ENCODE results near the gene PLEKHG4B. TPM values are rescaled to one million over a fixed set of nuclear protein-coding genes. Genes with fewer than 3 reads are reported as not detected.

The PLEKHG4B gene
- total RNA-seq, 2 donors from 2014 or later: 0.05 to 0.17 TPM

DNA sequence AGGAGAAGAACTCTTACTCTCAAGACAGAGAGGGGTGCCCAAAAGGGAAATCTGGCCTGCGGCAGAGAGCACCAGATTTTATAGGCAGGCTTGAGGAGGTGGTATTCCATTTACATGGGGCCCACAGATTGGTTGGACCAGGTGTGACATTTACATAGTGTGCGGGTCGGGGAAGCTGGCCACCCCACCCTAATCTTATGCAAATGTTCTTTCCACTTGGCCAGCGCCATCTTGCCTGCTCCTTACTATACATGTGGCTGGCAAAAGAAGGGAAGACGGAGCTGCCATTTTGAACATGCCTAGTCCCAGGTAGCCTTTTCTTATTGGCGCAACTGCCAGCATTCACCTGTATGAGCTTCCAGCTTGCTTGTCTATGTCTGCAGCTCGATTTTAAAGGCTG is 34.8 kb downstream of the PLEKHG4B start:
- Histone ChIP-seq H3K9me3 (no peaks in the 10 kb centered on the region), H3K4me3 (no peak overlapping the region), H3K27ac (no peak overlapping the region), H3K36me3 (no peaks in the 10 kb centered on the region), H3K4me1 (no peaks in the 10 kb centered on the region), H3K9ac (ENCODE audit: low read depth in 2 of 2, low read length in 2 of 2) (no peak overlapping the region), H3K27me3 (no peaks in the 10 kb centered on the region)
- no peak for DNase-seq
- intact Hi-C loops (cut with DNase I): no loop called here
- TF ChIP-seq, protein P1, sequence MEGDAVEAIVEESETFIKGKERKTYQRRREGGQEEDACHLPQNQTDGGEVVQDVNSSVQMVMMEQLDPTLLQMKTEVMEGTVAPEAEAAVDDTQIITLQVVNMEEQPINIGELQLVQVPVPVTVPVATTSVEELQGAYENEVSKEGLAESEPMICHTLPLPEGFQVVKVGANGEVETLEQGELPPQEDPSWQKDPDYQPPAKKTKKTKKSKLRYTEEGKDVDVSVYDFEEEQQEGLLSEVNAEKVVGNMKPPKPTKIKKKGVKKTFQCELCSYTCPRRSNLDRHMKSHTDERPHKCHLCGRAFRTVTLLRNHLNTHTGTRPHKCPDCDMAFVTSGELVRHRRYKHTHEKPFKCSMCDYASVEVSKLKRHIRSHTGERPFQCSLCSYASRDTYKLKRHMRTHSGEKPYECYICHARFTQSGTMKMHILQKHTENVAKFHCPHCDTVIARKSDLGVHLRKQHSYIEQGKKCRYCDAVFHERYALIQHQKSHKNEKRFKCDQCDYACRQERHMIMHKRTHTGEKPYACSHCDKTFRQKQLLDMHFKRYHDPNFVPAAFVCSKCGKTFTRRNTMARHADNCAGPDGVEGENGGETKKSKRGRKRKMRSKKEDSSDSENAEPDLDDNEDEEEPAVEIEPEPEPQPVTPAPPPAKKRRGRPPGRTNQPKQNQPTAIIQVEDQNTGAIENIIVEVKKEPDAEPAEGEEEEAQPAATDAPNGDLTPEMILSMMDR (IDR thresholded peaks at IDR 0.05): no peak

DNA sequence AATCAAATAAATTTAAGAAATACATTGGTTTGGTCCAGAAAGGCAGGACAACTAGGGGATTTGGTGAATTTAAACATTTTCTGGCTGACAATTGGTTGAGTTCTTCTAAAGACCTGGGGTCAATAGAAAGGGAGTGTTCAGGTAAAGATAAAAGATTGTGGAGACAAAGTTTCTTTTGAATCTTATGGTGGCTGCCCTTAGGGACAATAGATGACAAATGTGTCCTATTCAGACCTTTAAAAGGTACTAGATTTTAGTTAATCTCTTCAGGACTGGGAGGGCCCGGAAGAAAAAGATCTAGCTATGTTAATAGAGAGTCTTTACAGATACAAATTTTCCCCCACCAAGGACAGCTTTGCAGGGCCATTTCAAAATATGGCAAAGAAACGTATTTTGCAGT is 35.9 kb downstream of the PLEKHG4B start:
- Histone ChIP-seq H3K9ac (ENCODE audit: low read depth in 2 of 2, low read length in 2 of 2) (no peak overlapping the region), H3K36me3 (no peaks in the 10 kb centered on the region), H3K27me3 (no peaks in the 10 kb centered on the region), H3K27ac (no peak overlapping the region), H3K4me1 (no peaks in the 10 kb centered on the region), H3K9me3 (no peaks in the 10 kb centered on the region), H3K4me3 (no peak overlapping the region)
- intact Hi-C loops (cut with DNase I): no loop called here
- no peak for DNase-seq
- TF ChIP-seq, protein P1 (IDR thresholded peaks at IDR 0.05): no peak

DNA sequence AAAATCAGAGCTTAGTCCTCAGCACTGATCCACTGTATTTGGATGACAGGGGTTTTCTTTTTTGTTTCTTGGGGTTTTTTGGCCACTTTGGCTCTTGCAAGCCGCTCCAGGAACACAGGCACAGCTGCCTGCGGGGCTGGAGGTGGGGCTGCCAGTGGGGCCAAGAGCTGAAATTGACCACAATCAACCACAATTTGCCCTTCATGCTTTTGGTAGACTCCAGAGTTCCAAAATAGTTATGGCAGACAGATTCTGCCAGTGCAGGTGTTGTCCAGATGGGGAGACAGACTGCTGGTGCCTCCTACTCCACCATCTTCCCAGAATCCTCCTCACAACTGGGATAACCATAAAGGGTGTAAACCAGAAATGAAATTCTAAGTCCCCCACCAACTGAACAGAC is 36.5 kb downstream of the PLEKHG4B start:
- TF ChIP-seq, protein P1 (IDR thresholded peaks at IDR 0.05): no peak
- Histone ChIP-seq H3K4me3 (no peak overlapping the region), H3K4me1 (no peaks in the 10 kb centered on the region), H3K9ac (ENCODE audit: low read depth in 2 of 2, low read length in 2 of 2) (no peak overlapping the region), H3K27me3 (no peaks in the 10 kb centered on the region), H3K9me3 (no peaks in the 10 kb centered on the region), H3K36me3 (no peaks in the 10 kb centered on the region), H3K27ac (no peak overlapping the region)
- no peak for DNase-seq
- intact Hi-C loops (cut with DNase I): no loop called here

DNA sequence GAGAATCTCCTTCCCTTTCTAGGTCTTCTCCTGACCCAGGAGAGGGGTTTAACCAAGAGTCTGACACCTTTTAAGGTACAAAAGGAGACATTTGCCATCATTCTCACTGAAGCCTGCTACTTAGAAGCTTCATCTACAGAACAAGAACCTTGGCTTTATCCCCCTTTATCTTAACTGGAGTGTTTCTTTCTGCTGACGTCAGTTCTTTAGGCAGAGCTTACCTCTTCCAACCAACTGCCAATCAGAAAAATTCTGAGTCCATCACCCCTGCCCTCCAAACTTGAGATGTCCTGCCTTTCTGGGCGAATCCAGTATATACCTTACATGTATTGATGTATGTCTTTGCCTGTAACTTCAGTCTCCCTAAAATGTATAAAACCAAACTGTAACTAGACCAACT is 37.2 kb downstream of the PLEKHG4B start:
- Histone ChIP-seq H3K36me3 (no peaks in the 10 kb centered on the region), H3K27me3 (no peaks in the 10 kb centered on the region), H3K9ac (ENCODE audit: low read depth in 2 of 2, low read length in 2 of 2) (no peak overlapping the region), H3K9me3 (no peaks in the 10 kb centered on the region), H3K4me1 (no peaks in the 10 kb centered on the region), H3K27ac (no peak overlapping the region), H3K4me3 (no peak overlapping the region)
- TF ChIP-seq, protein P1 (IDR thresholded peaks at IDR 0.05): no peak
- DNase-seq: no peak
- intact Hi-C loops (cut with DNase I): no loop called here

DNA sequence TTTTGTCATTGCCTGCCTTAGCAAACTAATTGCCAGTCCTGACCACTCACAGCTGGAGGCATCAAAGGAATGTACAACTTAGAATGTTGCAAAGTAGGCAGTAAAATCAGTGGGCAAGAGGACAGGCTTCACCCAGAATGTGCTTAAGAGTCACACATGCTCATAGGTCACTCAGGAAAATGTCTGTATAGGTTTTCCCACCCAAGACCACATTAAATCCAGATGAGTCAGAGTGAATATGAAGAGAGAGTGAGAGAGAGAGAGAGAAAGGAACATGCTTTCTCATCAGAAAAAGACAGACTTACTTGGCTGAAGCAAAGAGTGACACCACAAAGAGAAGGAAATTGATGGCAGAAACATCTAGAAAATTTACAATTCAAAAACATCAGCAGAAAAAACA is 37.9 kb downstream of the PLEKHG4B start:
- Histone ChIP-seq H3K27ac (no peak overlapping the region), H3K36me3 (no peaks in the 10 kb centered on the region), H3K9ac (ENCODE audit: low read depth in 2 of 2, low read length in 2 of 2) (no peak overlapping the region), H3K4me1 (no peaks in the 10 kb centered on the region), H3K27me3 (no peaks in the 10 kb centered on the region), H3K9me3 (no peaks in the 10 kb centered on the region), H3K4me3 (no peak overlapping the region)
- TF ChIP-seq, protein P1 (IDR thresholded peaks at IDR 0.05): no peak
- intact Hi-C loops (cut with DNase I): no loop called here
- no peak for DNase-seq

Measured in colonic mucosa (tissue), 4 donors.